ENCODE data around the gene GPR135. TPM values are rescaled to one million over a fixed set of nuclear protein-coding genes. Genes with fewer than 3 reads are reported as not detected.

Gene GPR135
- total RNA-seq, 1 experiment from 2014 or later: 3.9 TPM

GRCh38 chr14:59424341-59425071 lies 40.7 kb downstream of the GPR135 start:
- Histone ChIP-seq H3K9ac (ENCODE audit: low read length) (no peak overlapping the region), H3K9me3 (ENCODE audit: control insufficient read depth in 1 of 2, insufficient read depth in 1 of 2, low read depth in 1 of 2, low read length in 2 of 2) (no peaks in the 10 kb centered on the region), H3K4me2 (ENCODE audit: low read length) (no peak overlapping the region), H3K36me3 (ENCODE audit: control insufficient read depth in 1 of 2, insufficient read depth in 2 of 2, low read length in 2 of 2) (no peaks in the 10 kb centered on the region), H3K79me2 (ENCODE audit: insufficient read depth, low read length) (no peaks in the 10 kb centered on the region), H3K4me3 (replicated peaks in 1 of 2; ENCODE audit: low read depth in 1 of 2, low read length in 2 of 2) (no peak overlapping the region), H3K9me2 (ENCODE audit: insufficient read depth) (no peaks in the 10 kb centered on the region), H3K27me3 (ENCODE audit: insufficient read depth, low read length) (no peaks in the 10 kb centered on the region), H3K27ac (ENCODE audit: low read depth, low read length) (no peak overlapping the region), H2AFZ (ENCODE audit: low read depth, low read length, poor library complexity, severe bottlenecking) (no peak overlapping the region), H3K4me1 (ENCODE audit: control insufficient read depth in 1 of 2, insufficient read depth in 2 of 2, low read length in 2 of 2) (peaks cover 4 to 9% of the 10 kb centered on the region in 2 experiments; a peak in 3 of 4 replicates), H4K20me1 (ENCODE audit: insufficient read depth) (no peaks in the 10 kb centered on the region)
- DNase-seq (ENCODE audit: low read depth, low spot score) (no peak), ATAC-seq (no peak)
- no TSS peak for BruUV-seq (replicated peaks)
- POLR2A ChIA-PET: no interaction called here
- RAD21 ChIA-PET (ENCODE audit: low non-redundant PET in 1 of 2, low total read pairs in 2 of 2, uncharacterized antibody in 2 of 2, unreplicated experiment in 2 of 2): no interaction called here
- CTCF ChIA-PET: no interaction called here
- intact Hi-C loops (cut with micrococcal nuclease): loop anchor here (5.0 kb wide), 1 partner anchor 237 kb away; the partner anchor contains the start of gene DAAM1
- TF ChIP-seq JUND (IDR thresholded peaks at IDR 0.05): no peak
- TF ChIP-seq ZFX (IDR thresholded peaks at IDR 0.05): no peak
- TF ChIP-seq CEBPB (IDR thresholded peaks at IDR 0.05; ENCODE audit: low read depth): no peak
- no peak for TF ChIP-seq ELF1 (IDR thresholded peaks at IDR 0.05; ENCODE audit: borderline replicate concordance, low read depth)
- TF ChIP-seq ZBTB33 (IDR thresholded peaks at IDR 0.05; ENCODE audit: extremely low read depth, insufficient replicate concordance, low read length): no peak
- TF ChIP-seq FOSL1 (IDR thresholded peaks at IDR 0.05; ENCODE audit: low read depth): no peak
- TF ChIP-seq EZH2phosphoT487 (IDR thresholded peaks at IDR 0.05; ENCODE audit: borderline replicate concordance): no peak
